ENCODE measurements around the gene NHSL1. TPM values are rescaled to one million over a fixed set of nuclear protein-coding genes. Genes with fewer than 3 reads are reported as not detected.

The NHSL1 gene
- total and polyA plus RNA-seq, 2 donors (not counting 3 experiments of a cell fraction or from before 2014, with no cell fraction given), result 24.8 to 55.0 TPM

- Histone ChIP-seq H3K9ac (replicated peaks; ENCODE audit: extremely low read depth, insufficient read depth, low read length) (no peak overlapping the region), H3K9me3 (replicated peaks; ENCODE audit: control insufficient read depth, insufficient read depth, low read length) (no peaks in the 10 kb centered on the region), H3K4me2 (ENCODE audit: insufficient read depth, low read length) (no peak overlapping the region), H3K79me2 (ENCODE audit: control insufficient read depth, insufficient read depth, low read length) (peaks cover 13% of the 10 kb centered on the region), H3K27me3 (ENCODE audit: control insufficient read depth in 2 of 2, insufficient read depth in 2 of 2, low read length in 2 of 2) (no peaks in the 10 kb centered on the region), H4K20me1 (replicated peaks; ENCODE audit: control insufficient read depth, extremely low read depth, insufficient read depth, low read length) (no peaks in the 10 kb centered on the region), H2AFZ (ENCODE audit: low read depth, low read length) (no peak overlapping the region), H3K4me3 (replicated peaks in 1 of 3; ENCODE audit: insufficient read depth in 1 of 3, low read depth in 1 of 3, low read length in 3 of 3) (no peak overlapping the region), H3K4me1 (ENCODE audit: control insufficient read depth, extremely low read depth, insufficient read depth, low read length) (no peaks in the 10 kb centered on the region), H3K27ac (ENCODE audit: insufficient read depth, low read depth, low read length) (no peak overlapping the region), H3K36me3 (ENCODE audit: control insufficient read depth in 2 of 2, extremely low read depth in 1 of 2, insufficient read depth in 2 of 2, low read length in 2 of 2) (peaks cover 5 to 10% of the 10 kb centered on the region in 2 experiments), H3K9me1 (replicated peaks; ENCODE audit: control insufficient read depth, extremely low read depth, insufficient read depth, low read length) (no peaks in the 10 kb centered on the region)
- CTCF ChIA-PET, result interaction anchor here (1.4 to 2.2 kb wide), 2 partner anchors 25 to 71 kb away, joined by 3 to 5 read pairs; no protein-coding TSS in a partner anchor
- no peak for DNase-seq (ENCODE audit: low read depth, low spot score)
- FAIRE-seq, result no peak
- dilution Hi-C loops (cut with MboI; ENCODE audit: extremely low pct_ligation_motif_present, low sequenced_read_pairs) (no loop called here), intact Hi-C loops (cut with micrococcal nuclease) (no loop called here)
- no TSS peak for BruUV-seq (replicated peaks)
- TF ChIP-seq POLR2A (IDR thresholded peaks at IDR 0.05; ENCODE audit: low read depth, low read length), result no peak
- TF ChIP-seq JUN (IDR thresholded peaks at IDR 0.05; ENCODE audit: borderline replicate concordance, insufficient read depth, insufficient read length, low read depth), result no peak
- no peak for TF ChIP-seq POLR2AphosphoS5 (IDR thresholded peaks at IDR 0.05; ENCODE audit: insufficient read depth, low read depth, low read length)
- TF ChIP-seq GATA2 (IDR thresholded peaks at IDR 0.05; ENCODE audit: insufficient read depth, insufficient read length, low read depth, low read length), result no peak
- TF ChIP-seq CTCF (IDR thresholded peaks at IDR 0.05; ENCODE audit: extremely low read depth in 1 of 2, insufficient read depth in 1 of 2, low read depth in 1 of 2, low read length in 2 of 2), result no peak
- TF ChIP-seq EZH2 (IDR thresholded peaks at IDR 0.05; ENCODE audit: borderline replicate concordance, low read depth, low read length, severe bottlenecking), result no peak
- TF ChIP-seq MAX (IDR thresholded peaks at IDR 0.05; ENCODE audit: insufficient read depth, insufficient read length), result no peak
- TF ChIP-seq MYC (IDR thresholded peaks at IDR 0.05; ENCODE audit: low read depth, low read length), result no peak
- no peak for TF ChIP-seq FOS (IDR thresholded peaks at IDR 0.05; ENCODE audit: borderline replicate concordance, insufficient read depth, low read length)
- POLR2A ChIA-PET, result no interaction called here
Observed at GRCh38 chr6:138446821-138447220, 52.5 kb downstream of the NHSL1 start.

All from endothelial cell of umbilical vein (primary cell).